Measurements from ENCODE around the gene GPBP1. TPM values are rescaled to one million over a fixed set of nuclear protein-coding genes. Genes with fewer than 3 reads are reported as not detected.

Gene GPBP1
- total RNA-seq, 4 donors from 2014 or later: 63.2 to 92.1 (median 72.7) TPM

DNA sequence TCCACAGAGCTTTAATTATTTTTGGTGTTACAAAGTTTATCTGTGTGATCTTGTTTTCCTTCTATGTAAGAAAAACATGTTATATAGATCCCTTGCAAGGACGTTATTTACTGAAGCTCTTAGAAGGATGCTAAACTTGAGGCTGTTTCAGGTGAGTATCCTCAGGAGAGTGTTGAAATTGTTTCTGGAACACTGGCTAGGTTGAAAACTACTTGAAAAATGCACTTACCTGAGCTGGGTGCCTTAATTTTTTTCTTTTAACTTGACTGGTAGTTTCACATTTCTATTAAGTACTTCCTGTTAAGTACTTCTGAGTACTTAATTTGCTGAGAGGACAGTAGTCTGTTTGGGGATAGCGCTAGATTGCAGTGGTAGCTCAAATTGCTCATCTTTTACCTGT lies 18.1 kb downstream of the GPBP1 start:
- TF ChIP-seq, protein P1, sequence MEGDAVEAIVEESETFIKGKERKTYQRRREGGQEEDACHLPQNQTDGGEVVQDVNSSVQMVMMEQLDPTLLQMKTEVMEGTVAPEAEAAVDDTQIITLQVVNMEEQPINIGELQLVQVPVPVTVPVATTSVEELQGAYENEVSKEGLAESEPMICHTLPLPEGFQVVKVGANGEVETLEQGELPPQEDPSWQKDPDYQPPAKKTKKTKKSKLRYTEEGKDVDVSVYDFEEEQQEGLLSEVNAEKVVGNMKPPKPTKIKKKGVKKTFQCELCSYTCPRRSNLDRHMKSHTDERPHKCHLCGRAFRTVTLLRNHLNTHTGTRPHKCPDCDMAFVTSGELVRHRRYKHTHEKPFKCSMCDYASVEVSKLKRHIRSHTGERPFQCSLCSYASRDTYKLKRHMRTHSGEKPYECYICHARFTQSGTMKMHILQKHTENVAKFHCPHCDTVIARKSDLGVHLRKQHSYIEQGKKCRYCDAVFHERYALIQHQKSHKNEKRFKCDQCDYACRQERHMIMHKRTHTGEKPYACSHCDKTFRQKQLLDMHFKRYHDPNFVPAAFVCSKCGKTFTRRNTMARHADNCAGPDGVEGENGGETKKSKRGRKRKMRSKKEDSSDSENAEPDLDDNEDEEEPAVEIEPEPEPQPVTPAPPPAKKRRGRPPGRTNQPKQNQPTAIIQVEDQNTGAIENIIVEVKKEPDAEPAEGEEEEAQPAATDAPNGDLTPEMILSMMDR (IDR thresholded peaks at IDR 0.05; ENCODE audit: low read depth): no peak

DNA sequence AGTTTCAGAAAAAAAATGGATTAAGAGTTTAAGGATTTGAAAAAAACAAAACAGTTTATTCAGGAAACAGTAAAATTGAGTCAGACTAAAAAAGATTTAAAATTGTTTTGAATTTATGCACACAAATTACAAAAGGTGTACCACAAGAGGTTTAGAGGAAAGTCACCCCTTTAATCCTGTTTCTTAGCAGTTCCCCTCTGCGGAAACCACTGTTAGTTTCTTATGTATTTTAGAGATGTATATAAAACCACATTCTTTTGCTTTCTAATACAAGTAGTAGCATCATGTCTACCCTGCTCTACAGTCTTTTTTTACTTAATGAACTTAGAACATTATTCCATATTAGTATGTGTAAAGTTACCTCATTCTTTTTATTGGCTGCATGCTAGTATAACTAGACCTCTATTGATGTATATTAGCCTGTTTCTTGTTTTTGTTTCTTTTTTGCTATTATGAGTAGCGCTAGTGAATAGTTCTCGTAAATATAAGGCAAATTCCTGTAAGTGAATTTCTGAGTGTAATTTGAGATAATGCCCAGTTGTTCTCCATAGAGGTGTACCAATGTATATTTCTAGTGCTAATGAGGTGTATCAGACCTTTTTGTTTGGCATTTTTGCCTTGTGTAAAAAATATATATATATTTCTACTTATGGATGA lies 20.0 kb downstream of the GPBP1 start:
- TF ChIP-seq, protein P1 (IDR thresholded peaks at IDR 0.05; ENCODE audit: low read depth): no peak

DNA sequence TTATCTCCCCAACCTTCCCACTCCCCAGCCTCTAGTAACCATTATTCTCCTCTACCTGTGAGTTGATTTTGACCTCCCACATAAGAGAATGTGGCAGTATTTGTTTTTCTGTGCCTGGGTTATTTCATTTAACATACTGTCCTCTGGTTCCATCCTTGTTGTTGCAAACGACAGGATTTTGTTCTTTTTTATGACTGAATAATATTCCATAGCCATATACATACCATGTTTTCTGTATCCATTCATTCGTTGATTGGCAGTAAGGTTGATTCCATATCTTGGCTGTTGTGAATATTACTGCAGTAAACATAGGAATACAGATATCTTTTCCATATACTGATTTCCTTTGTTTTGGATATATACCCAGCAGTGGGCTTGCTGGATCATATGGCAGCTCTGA lies 20.8 kb downstream of the GPBP1 start:
- TF ChIP-seq, protein P1 (IDR thresholded peaks at IDR 0.05; ENCODE audit: low read depth): no peak

DNA sequence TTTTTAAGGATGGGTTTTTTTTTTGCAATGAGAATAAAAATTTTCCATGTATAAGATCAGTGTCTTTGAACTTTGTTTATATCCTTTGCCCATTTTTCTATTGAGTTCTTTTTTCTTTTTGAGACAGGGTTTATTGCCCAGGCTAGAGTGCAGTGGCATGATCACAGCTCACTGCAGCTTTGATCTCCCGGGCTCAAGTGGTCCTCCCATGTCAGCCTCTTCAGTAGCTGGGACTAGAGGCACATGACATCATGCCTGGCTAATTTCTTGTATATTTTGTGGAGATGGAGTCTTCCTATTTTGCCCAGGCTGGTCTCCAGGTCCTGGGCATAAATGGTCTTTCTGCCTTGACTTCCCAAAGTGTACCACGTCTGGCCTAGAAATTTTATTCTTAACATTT lies 21.2 kb downstream of the GPBP1 start:
- TF ChIP-seq, protein P1 (IDR thresholded peaks at IDR 0.05; ENCODE audit: low read depth): no peak

DNA sequence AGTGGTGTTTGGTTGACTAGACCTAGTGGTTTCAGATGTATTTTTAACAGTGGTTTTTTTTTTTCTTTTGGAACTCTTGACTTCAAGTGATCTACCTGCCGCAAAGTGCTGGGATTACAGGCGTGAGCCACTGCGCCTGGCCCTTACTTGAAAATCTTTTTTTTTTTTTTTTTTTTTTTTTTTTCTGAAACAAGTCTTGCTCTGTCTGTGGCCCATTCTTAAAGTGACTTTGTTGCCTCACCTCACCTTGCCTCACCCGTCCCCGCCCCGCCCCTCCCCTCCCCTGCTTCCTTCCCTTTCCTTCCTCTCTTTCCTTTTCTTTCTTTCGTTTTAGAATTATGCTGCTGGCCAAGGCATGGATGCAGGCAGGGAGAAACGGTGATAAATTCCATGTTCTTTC lies 26.0 kb downstream of the GPBP1 start:
- TF ChIP-seq, protein P1 (IDR thresholded peaks at IDR 0.05; ENCODE audit: low read depth): no peak

DNA sequence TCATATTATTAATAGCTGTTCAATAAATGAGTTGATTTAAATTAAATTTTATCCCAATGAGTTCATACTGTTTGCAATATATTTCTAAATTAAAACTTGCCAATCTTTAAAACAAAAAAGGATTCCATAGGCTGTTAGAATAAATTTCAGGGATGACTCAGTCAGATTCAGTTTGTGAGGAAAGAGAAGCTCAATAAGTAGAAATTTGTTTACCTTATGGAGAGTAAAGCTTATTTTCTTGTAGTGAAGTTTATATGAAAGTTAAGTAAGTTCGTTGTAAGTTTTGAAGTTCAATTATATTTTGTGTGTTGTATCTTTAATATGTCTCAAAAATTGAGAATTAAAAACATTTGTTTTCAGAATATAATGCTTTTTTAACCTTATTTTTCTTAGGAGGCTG lies 29.0 kb downstream of the GPBP1 start:
- TF ChIP-seq, protein P1 (IDR thresholded peaks at IDR 0.05; ENCODE audit: low read depth): no peak

DNA sequence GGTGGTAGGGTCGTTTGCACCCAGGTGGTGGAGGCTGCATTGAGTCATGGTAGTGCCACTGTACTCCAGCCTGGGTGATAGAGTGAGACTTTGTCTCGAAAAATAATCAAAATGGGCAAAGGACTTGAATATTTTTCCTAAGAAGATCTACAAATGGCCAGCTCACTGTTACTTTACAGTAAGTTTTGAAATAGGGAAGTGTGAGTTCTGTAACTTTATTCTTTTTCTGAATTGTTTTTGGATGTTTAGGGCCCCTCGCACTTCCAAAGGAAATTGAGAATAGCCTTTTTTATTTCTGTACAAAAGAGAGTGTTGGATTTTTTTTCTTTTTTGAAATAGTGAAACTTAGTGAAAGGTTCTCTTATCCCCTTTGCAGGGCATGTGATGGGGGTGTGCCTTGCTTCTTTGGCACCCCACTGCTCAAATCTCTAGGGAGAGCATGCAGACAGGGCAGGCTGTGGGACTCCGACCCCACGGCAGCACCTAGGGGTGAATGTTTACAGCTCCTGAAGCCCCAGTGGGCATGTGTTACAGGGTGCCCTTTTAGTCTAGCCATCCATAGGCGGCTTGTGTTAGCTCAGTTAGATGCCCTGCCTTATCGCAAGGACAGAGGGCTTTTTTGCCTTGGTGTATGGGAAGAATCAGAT lies 33.3 kb downstream of the GPBP1 start:
- TF ChIP-seq, protein P1 (IDR thresholded peaks at IDR 0.05; ENCODE audit: low read depth): no peak
